Measurements from ENCODE around the gene ZSCAN29. TPM values are rescaled to one million over a fixed set of nuclear protein-coding genes. Genes with fewer than 3 reads are reported as not detected.

Gene ZSCAN29
- total RNA-seq, 2 experiments from 2014 or later, result 7.1 to 7.4 TPM

- Mint-ChIP-seq H3K27me3 (peaks cover 47% of the 10 kb centered on the region), H3K4me1 (ENCODE audit: low read depth) (no peaks in the 10 kb centered on the region), H3K27ac (no peak overlapping the region), H3K9me3 (no peaks in the 10 kb centered on the region), H3K4me3 (no peak overlapping the region), H3K36me3 (ENCODE audit: low read depth) (no peaks in the 10 kb centered on the region)
- no peaks in the 10 kb centered on the region for H3K4me1 ChIP-seq (ENCODE audit: insufficient read depth, low read length)
- ChIA-PET POLR2A (no interaction called here), CTCF (no interaction called here)
- peaks cover 0 to 17% of the 10 kb centered on the region in 2 experiments for H3K27me3 ChIP-seq (ENCODE audit: control insufficient read depth in 1 of 2, insufficient read depth in 2 of 2, low read length in 2 of 2)
- DNase-seq, result no peak
- H3K27ac ChIP-seq (ENCODE audit: low read depth in 1 of 2, low read length in 2 of 2), result no peak overlapping the region
- H3K9me3 ChIP-seq (ENCODE audit: control insufficient read depth in 1 of 2, insufficient read depth in 1 of 2, low read length in 2 of 2), result no peaks in the 10 kb centered on the region
- no peak for TF ChIP-seq CTCF (IDR thresholded peaks at IDR 0.05)
- intact Hi-C loops (cut with DNase I, micrococcal nuclease), result no loop called here
- no peak for ATAC-seq (ENCODE audit: poor library complexity)
- no peak overlapping the region for H3K4me3 ChIP-seq (ENCODE audit: low read length)
- no peaks in the 10 kb centered on the region for H3K36me3 ChIP-seq (ENCODE audit: insufficient read depth, low read length)
Observed at GRCh38 chr15:43317566-43318184, 53.2 kb downstream of the ZSCAN29 start.

GRCh38 chr15:43316971-43317346 lies 53.9 kb downstream of the ZSCAN29 start:
- no peaks in the 10 kb centered on the region for H3K9me3 ChIP-seq (ENCODE audit: control insufficient read depth in 1 of 2, insufficient read depth in 1 of 2, low read length in 2 of 2)
- Mint-ChIP-seq H3K27ac (no peak overlapping the region), H3K9me3 (no peaks in the 10 kb centered on the region), H3K4me1 (ENCODE audit: low read depth) (no peaks in the 10 kb centered on the region), H3K36me3 (ENCODE audit: low read depth) (no peaks in the 10 kb centered on the region), H3K4me3 (no peak overlapping the region), H3K27me3 (peaks cover 51% of the 10 kb centered on the region)
- intact Hi-C loops (cut with DNase I, micrococcal nuclease), result no loop called here
- ATAC-seq (ENCODE audit: poor library complexity) (no peak), DNase-seq (no peak)
- ChIA-PET POLR2A (no interaction called here), CTCF (no interaction called here)
- no peak for TF ChIP-seq CTCF (IDR thresholded peaks at IDR 0.05)
- H3K4me1 ChIP-seq (ENCODE audit: insufficient read depth, low read length), result no peaks in the 10 kb centered on the region
- peaks cover 0 to 20% of the 10 kb centered on the region in 2 experiments for H3K27me3 ChIP-seq (ENCODE audit: control insufficient read depth in 1 of 2, insufficient read depth in 2 of 2, low read length in 2 of 2)
- no peaks in the 10 kb centered on the region for H3K36me3 ChIP-seq (ENCODE audit: insufficient read depth, low read length)
- H3K27ac ChIP-seq (ENCODE audit: low read depth in 1 of 2, low read length in 2 of 2), result no peak overlapping the region
- H3K4me3 ChIP-seq (ENCODE audit: low read length), result no peak overlapping the region

DNA sequence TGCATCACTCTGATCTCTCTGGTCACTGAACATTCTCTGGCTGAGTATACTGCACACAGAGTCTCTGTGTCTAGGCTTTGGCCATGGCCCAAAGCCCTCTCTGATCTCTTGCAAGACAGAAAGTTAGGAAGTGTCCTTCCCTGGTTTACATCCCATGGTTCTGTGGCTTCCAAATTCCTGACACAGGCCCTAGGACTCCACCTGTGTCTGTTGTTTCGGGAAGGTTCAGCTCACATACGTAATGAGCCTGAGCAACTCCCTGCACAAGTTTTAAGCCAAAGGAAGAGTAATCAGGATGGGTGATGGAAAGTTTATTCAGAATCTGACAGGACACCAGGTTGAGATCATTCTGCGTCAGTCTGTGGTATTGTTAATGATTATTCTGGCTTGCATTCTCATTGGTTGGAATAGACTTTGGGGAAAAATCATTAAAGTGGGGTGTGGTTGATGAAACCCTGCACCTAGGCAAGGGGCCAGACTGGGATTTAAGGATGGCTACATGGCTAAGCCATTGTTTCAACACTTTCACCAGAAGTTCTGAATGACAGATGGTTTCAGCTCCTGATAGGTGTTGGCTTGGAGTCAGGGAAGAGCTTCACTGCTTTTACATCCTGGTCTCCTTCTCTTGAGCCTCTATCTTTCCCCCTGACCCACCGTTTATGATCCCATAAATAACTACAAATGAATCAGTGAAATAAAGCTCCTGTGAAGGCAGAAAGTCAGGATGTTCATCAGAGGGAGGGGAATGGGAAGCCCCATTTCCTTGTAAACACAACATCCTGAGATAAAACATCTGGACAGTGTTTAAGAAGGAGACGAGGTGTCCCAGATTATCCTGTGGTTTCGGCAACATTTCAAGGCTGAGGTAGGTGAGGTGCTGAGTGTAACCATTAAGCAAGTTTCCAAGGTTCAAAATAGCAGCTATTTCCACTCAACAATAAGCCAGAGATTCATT lies 54.5 kb downstream of the ZSCAN29 start:
- Mint-ChIP-seq H3K4me3 (no peak overlapping the region), H3K27me3 (peaks cover 57% of the 10 kb centered on the region), H3K27ac (no peak overlapping the region), H3K36me3 (ENCODE audit: low read depth) (no peaks in the 10 kb centered on the region), H3K4me1 (ENCODE audit: low read depth) (no peaks in the 10 kb centered on the region), H3K9me3 (no peaks in the 10 kb centered on the region)
- CTCF ChIA-PET, result no interaction called here
- DNase-seq (no peak), ATAC-seq (ENCODE audit: poor library complexity) (no peak)
- intact Hi-C loops (cut with DNase I, micrococcal nuclease), result no loop called here
- Histone ChIP-seq H3K27ac (ENCODE audit: low read depth in 1 of 2, low read length in 2 of 2) (no peak overlapping the region), H3K4me1 (ENCODE audit: insufficient read depth, low read length) (no peaks in the 10 kb centered on the region), H3K27me3 (ENCODE audit: control insufficient read depth in 1 of 2, insufficient read depth in 2 of 2, low read length in 2 of 2) (peaks cover 0 to 23% of the 10 kb centered on the region in 2 experiments), H3K4me3 (ENCODE audit: low read length) (no peak overlapping the region), H3K9me3 (ENCODE audit: control insufficient read depth in 1 of 2, insufficient read depth in 1 of 2, low read length in 2 of 2) (no peaks in the 10 kb centered on the region), H3K36me3 (ENCODE audit: insufficient read depth, low read length) (no peaks in the 10 kb centered on the region)
- TF ChIP-seq CTCF (IDR thresholded peaks at IDR 0.05), result no peak
- POLR2A ChIA-PET, result no interaction called here

Measured in CD4-positive, alpha-beta T cell (primary cell).